Neuronal stem cell (in vitro differentiated cells): ENCODE data around the gene ONECUT2.

Source experiments
- DNase-seq: peaks from one replicate; pipeline ENCODE4 v3.0.0-alpha.2; 2013; ENCODE audit warnings: low spot score
- H2AFZ ChIP-seq: one replicate; pipeline ENCODE4 v1.6.1; 2013; ENCODE audit warnings: mild to moderate bottlenecking, low read length, inconsistent platforms
- H2AK5ac ChIP-seq: 2 replicates; pipeline ENCODE4 v1.6.1; 2013; ENCODE audit warnings: low read depth, mild to moderate bottlenecking, inconsistent platforms, low read length, moderate library complexity, mixed read lengths
- H2BK120ac ChIP-seq: 2 replicates; pipeline ENCODE4 v1.6.1; 2013; ENCODE audit warnings: low read depth, mild to moderate bottlenecking, inconsistent platforms, low read length, moderate library complexity, mixed read lengths
- H2BK12ac ChIP-seq: one replicate; pipeline ENCODE4 v1.6.1; 2013; ENCODE audit warnings: low read length, inconsistent platforms
- H2BK15ac ChIP-seq: 2 replicates; pipeline ENCODE4 v1.6.1; 2013; ENCODE audit warnings: mild to moderate bottlenecking, low read length, inconsistent platforms, mixed read lengths
- H2BK5ac ChIP-seq: one replicate; pipeline ENCODE4 v1.6.1; 2013; ENCODE audit warnings: inconsistent platforms, mild to moderate bottlenecking, low read length, moderate library complexity
- H3K14ac ChIP-seq: one replicate; pipeline ENCODE4 v1.6.1; 2013; ENCODE audit warnings: low read length, inconsistent platforms
- H3K18ac ChIP-seq: 2 replicates; pipeline ENCODE4 v1.6.1; 2013; ENCODE audit warnings: low read length, inconsistent platforms
- H3K23ac ChIP-seq: 2 replicates; pipeline ENCODE4 v1.6.1; 2013; ENCODE audit warnings: low read depth, mild to moderate bottlenecking, mixed read lengths, low read length, inconsistent platforms; ENCODE audit not compliant: poor library complexity
- H3K27ac ChIP-seq: replicated peaks from 3 replicates; pipeline ENCODE4 v1.5.1; 2013; ENCODE audit warnings: low read length, inconsistent platforms
- H3K27me3 ChIP-seq, 3 experiments: 2 replicates each; pipeline ENCODE4 v1.6.1; 2013; ENCODE audit warnings: low read length in 3 of 3, mild to moderate bottlenecking in 2 of 3, inconsistent platforms in 1 of 3, low read depth in 1 of 3, mixed read lengths in 1 of 3, moderate library complexity in 1 of 3; ENCODE audit not compliant: control insufficient read depth in 3 of 3, insufficient read depth in 3 of 3
- H3K36me3 ChIP-seq, 2 donors: replicated peaks in 1 of 2; 2 replicates each; pipeline ENCODE4 v1.6.1; 2013; ENCODE audit warnings: low read length in 2 of 2; ENCODE audit not compliant: control insufficient read depth in 2 of 2, insufficient read depth in 2 of 2
- H3K4ac ChIP-seq: 2 replicates; pipeline ENCODE4 v1.6.1; 2013; ENCODE audit warnings: inconsistent platforms, mild to moderate bottlenecking, low read length, moderate library complexity
- H3K4me1 ChIP-seq, 2 donors: 1 replicate in 1 of 2; 2 replicates in 1 of 2; pipeline ENCODE4 v1.6.1; 2013; ENCODE audit warnings: low read length in 2 of 2, low read depth in 1 of 2; ENCODE audit not compliant: control insufficient read depth in 2 of 2, insufficient read depth in 1 of 2
- H3K4me2 ChIP-seq: one replicate; pipeline ENCODE4 v1.6.1; 2013; ENCODE audit warnings: mild to moderate bottlenecking, low read length, inconsistent platforms; ENCODE audit not compliant: insufficient read depth, poor library complexity, severe bottlenecking
- H3K4me3 ChIP-seq, 2 donors: 2 replicates each; pipeline ENCODE4 v1.5.1; 2013; ENCODE audit warnings: low read length in 2 of 2, mild to moderate bottlenecking in 2 of 2, inconsistent platforms in 1 of 2, moderate library complexity in 1 of 2
- H3K79me1 ChIP-seq: one replicate; pipeline ENCODE4 v1.6.1; 2013; ENCODE audit warnings: low read depth, mild to moderate bottlenecking, inconsistent platforms, low read length, moderate library complexity
- H3K9ac ChIP-seq: one replicate; pipeline ENCODE4 v1.6.1; 2013; ENCODE audit warnings: mild to moderate bottlenecking, low read depth, low read length, inconsistent platforms; ENCODE audit not compliant: poor library complexity
- H3K9me3 ChIP-seq, 2 donors: replicated peaks in 1 of 2; 2 replicates each; pipeline versions ENCODE3 to v1.6.1; 2013; ENCODE audit warnings: low read length in 2 of 2, mild to moderate bottlenecking in 2 of 2, inconsistent platforms in 1 of 2, low read depth in 1 of 2, mixed read lengths in 1 of 2, moderate library complexity in 1 of 2; ENCODE audit not compliant: control insufficient read depth in 2 of 2, insufficient read depth in 1 of 2
- H4K8ac ChIP-seq: one replicate; pipeline ENCODE4 v1.6.1; 2013; ENCODE audit warnings: low read depth, mild to moderate bottlenecking, inconsistent platforms, low read length, moderate library complexity
- H4K91ac ChIP-seq: one replicate; pipeline ENCODE4 v1.6.1; 2013; ENCODE audit warnings: low read length, low read depth, mild to moderate bottlenecking, inconsistent platforms; ENCODE audit not compliant: poor library complexity
- WGBS, 2 donors: extraction: QIAGEN DNeasy Blood & Tissue Kit; methylation state at CpG; one replicate each; pipeline ENCODE4 v1.1.7; 2013; ENCODE audit warnings: missing lambda C conversion rate in 2 of 2, mixed read lengths in 1 of 2; ENCODE audit not compliant: insufficient read length in 2 of 2, insufficient replicate concordance in 1 of 2; ENCODE audit errors: extremely low coverage in 2 of 2; 5-methylcytosine and 5-hydroxymethylcytosine counted together

Gene ONECUT2

GRCh38 chr18:57475408-57475807 is 40.2 kb downstream of the ONECUT2 start:
- Histone ChIP-seq H3K27ac (no peak overlapping the region), H2BK12ac (no peak overlapping the region), H2AK5ac (no peak overlapping the region), H2BK15ac (no peak overlapping the region), H4K91ac (no peak overlapping the region), H3K4ac (no peak overlapping the region), H3K18ac (no peak overlapping the region), H3K23ac (no peak overlapping the region), H3K27me3 (no peaks in the 10 kb centered on the region), H2AFZ (no peak overlapping the region), H3K4me2 (no peak overlapping the region), H3K4me1 (peaks cover 5 to 6% of the 10 kb centered on the region in 2 donors), H3K9ac (no peak overlapping the region), H3K79me1 (no peaks in the 10 kb centered on the region), H4K8ac (no peak overlapping the region), H3K4me3 (no peak overlapping the region), H3K9me3 (no peaks in the 10 kb centered on the region), H2BK5ac (no peak overlapping the region), H2BK120ac (no peak overlapping the region), H3K14ac (no peak overlapping the region), H3K36me3 (peaks cover 2 to 21% of the 10 kb centered on the region in 2 donors)
- DNase-seq = no peak
- WGBS, 2 donors = no CpG with 5 or more reads among the region's 3 CpGs

DNA sequence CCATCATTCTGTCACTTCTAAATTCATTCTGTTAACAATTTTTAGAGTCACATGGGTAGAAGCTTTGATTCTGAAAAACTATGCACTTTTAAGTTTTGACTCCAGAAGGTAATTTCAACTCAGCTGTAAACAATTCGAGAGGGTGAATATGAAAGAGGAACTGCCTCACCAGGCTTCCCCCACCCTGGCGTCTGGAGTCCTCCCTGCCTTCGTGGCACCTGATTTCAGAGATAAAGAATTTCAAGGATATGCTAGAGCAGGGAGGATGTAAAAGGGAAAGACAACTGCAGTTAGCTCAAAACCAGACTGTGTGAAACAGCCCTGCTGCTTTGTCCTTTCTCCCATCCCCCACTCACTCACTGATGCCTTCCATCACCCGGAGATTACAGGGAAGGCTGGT is 40.7 kb downstream of the ONECUT2 start:
- no CpG with 5 or more reads among the region's 4 CpGs for WGBS, 2 donors
- no peak overlapping the region for H3K18ac ChIP-seq
- H2BK120ac ChIP-seq = no peak overlapping the region
- H3K4me1 ChIP-seq = peaks cover 5 to 6% of the 10 kb centered on the region in 2 donors
- no peaks in the 10 kb centered on the region for H3K9me3 ChIP-seq
- H3K4me3 ChIP-seq = no peak overlapping the region
- no peak overlapping the region for H3K4me2 ChIP-seq
- H3K36me3 ChIP-seq = peaks cover 2 to 21% of the 10 kb centered on the region in 2 donors
- H3K23ac ChIP-seq = no peak overlapping the region
- no peak overlapping the region for H3K14ac ChIP-seq
- H2BK12ac ChIP-seq = no peak overlapping the region
- H3K27me3 ChIP-seq = no peaks in the 10 kb centered on the region
- H3K79me1 ChIP-seq = no peaks in the 10 kb centered on the region
- no peak overlapping the region for H3K9ac ChIP-seq
- no peak overlapping the region for H2AFZ ChIP-seq
- no peak for DNase-seq
- no peak overlapping the region for H2BK15ac ChIP-seq
- H2BK5ac ChIP-seq = no peak overlapping the region
- H2AK5ac ChIP-seq = no peak overlapping the region
- H4K91ac ChIP-seq = no peak overlapping the region
- no peak overlapping the region for H3K27ac ChIP-seq
- H4K8ac ChIP-seq = no peak overlapping the region
- H3K4ac ChIP-seq = no peak overlapping the region

GRCh38 chr18:57480733-57481132 is 45.6 kb downstream of the ONECUT2 start:
- Histone ChIP-seq H3K9me3 (no peaks in the 10 kb centered on the region), H4K91ac (no peak overlapping the region), H3K27me3 (no peaks in the 10 kb centered on the region), H2AFZ (no peak overlapping the region), H3K79me1 (no peaks in the 10 kb centered on the region), H3K4me2 (no peak overlapping the region), H3K23ac (no peak overlapping the region), H2BK120ac (no peak overlapping the region), H2BK15ac (no peak overlapping the region), H3K4me1 (peaks cover 5 to 6% of the 10 kb centered on the region in 2 donors), H4K8ac (no peak overlapping the region), H3K4me3 (no peak overlapping the region), H2BK5ac (no peak overlapping the region), H3K9ac (no peak overlapping the region), H3K27ac (no peak overlapping the region), H3K18ac (no peak overlapping the region), H2AK5ac (no peak overlapping the region), H3K4ac (no peak overlapping the region), H3K14ac (no peak overlapping the region), H2BK12ac (no peak overlapping the region), H3K36me3 (peaks cover 2 to 21% of the 10 kb centered on the region in 2 donors)
- DNase-seq = no peak

DNA sequence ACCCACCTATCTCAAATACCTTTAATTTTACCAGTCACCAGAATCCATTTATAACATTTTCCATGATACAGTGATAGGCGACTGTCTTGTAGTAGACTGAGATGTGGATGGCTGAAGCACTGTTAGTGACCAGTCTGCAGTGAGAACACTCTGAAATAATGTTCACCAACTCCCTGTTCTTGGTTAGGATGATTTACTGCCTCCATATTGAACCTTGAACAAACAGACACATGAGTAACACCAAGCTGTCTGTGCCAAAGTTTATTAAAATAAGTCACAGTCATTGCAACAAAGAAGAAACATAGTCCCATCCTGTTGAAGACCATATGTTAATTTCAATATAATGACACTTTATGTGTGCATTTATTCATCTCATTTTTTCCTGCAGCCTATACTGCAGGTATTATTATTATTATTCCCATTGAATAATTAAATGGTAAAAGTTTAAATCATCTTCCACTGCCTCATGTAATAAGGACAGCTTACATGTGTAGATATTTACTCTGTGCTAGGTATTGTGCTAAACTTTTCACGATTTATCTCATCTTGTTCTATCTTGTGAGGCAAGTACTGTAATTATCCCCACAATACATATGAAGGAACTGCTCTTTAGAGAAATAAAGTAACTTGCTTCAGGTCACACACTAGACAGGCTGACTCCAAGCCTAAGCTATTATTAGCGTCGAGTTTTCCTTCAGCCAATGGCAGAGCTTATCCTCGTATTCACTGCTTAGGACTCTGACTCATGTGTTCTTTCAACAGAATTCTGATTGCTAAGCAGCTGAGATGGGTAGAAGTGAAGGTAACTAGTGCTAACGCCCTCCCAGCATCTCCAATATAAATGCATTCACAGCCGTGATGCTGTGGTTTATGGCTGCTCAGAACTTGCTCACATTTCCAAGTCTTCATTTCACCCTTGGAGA is 62.5 kb downstream of the ONECUT2 start:
- no peaks in the 10 kb centered on the region for H3K4me1 ChIP-seq
- H4K8ac ChIP-seq = no peak overlapping the region
- no peak overlapping the region for H2BK12ac ChIP-seq
- H3K79me1 ChIP-seq = no peaks in the 10 kb centered on the region
- H3K14ac ChIP-seq = no peak overlapping the region
- no peak overlapping the region for H3K18ac ChIP-seq
- no peaks in the 10 kb centered on the region for H3K9me3 ChIP-seq
- no peak overlapping the region for H3K4ac ChIP-seq
- H3K27me3 ChIP-seq = peaks cover 0 to 11% (median 0%) of the 10 kb centered on the region in 3 experiments
- no CpG with 5 or more reads among the region's 7 CpGs for WGBS, 2 donors
- H2AK5ac ChIP-seq = no peak overlapping the region
- H3K27ac ChIP-seq = no peak overlapping the region
- no peak overlapping the region for H3K23ac ChIP-seq
- H3K4me3 ChIP-seq = no peak overlapping the region
- no peak for DNase-seq
- H3K9ac ChIP-seq = no peak overlapping the region
- no peak overlapping the region for H2BK15ac ChIP-seq
- no peak overlapping the region for H3K4me2 ChIP-seq
- H4K91ac ChIP-seq = no peak overlapping the region
- H2BK120ac ChIP-seq = no peak overlapping the region
- H3K36me3 ChIP-seq = no peaks in the 10 kb centered on the region
- no peak overlapping the region for H2AFZ ChIP-seq
- H2BK5ac ChIP-seq = no peak overlapping the region
